Epithelial cell of esophagus (primary cell): ENCODE data around the gene ABHD5.

Source experiments
- DNase-seq: peaks from one replicate; pipeline ENCODE4 v3.0.0; 2010; ENCODE audit warnings: low read depth
- H3K4me3 ChIP-seq: 2 replicates; pipeline ENCODE4 v1.5.1; 2011; ENCODE audit warnings: mild to moderate bottlenecking, low read length, control low read depth
- TF ChIP-seq, protein P1 (sequence below): IDR thresholded peaks from 2 replicates; pipeline ENCODE4 v1.5.1; 2011; ENCODE audit warnings: low read depth, mild to moderate bottlenecking, low read length, control low read depth, inconsistent platforms; ENCODE audit not compliant: insufficient read depth; ENCODE audit errors: missing control alignments

The ABHD5 gene

DNA sequence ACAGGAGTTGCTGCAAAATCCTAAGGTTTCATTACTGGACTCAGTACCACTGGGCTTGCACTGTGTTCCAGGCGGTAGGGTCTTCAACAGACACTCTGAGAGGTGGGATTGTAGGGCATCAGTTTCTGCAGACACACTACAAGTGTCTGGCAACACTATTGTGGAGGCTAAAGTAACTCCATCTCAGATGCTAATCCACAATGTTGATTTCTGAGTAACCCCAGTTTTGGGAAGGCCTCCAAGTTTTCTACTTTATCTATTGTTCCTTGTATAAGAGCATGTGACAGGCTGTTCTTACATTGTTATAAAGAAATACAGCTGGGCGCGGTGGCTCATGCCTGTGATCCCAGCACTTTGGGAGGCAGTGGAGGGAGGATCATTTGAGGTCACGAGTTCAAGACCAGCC, 2.5 kb upstream of the ABHD5 start:
- DNase-seq = no peak
- H3K4me3 ChIP-seq = no peak overlapping the region
- TF ChIP-seq, protein P1, sequence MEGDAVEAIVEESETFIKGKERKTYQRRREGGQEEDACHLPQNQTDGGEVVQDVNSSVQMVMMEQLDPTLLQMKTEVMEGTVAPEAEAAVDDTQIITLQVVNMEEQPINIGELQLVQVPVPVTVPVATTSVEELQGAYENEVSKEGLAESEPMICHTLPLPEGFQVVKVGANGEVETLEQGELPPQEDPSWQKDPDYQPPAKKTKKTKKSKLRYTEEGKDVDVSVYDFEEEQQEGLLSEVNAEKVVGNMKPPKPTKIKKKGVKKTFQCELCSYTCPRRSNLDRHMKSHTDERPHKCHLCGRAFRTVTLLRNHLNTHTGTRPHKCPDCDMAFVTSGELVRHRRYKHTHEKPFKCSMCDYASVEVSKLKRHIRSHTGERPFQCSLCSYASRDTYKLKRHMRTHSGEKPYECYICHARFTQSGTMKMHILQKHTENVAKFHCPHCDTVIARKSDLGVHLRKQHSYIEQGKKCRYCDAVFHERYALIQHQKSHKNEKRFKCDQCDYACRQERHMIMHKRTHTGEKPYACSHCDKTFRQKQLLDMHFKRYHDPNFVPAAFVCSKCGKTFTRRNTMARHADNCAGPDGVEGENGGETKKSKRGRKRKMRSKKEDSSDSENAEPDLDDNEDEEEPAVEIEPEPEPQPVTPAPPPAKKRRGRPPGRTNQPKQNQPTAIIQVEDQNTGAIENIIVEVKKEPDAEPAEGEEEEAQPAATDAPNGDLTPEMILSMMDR = no peak

DNA sequence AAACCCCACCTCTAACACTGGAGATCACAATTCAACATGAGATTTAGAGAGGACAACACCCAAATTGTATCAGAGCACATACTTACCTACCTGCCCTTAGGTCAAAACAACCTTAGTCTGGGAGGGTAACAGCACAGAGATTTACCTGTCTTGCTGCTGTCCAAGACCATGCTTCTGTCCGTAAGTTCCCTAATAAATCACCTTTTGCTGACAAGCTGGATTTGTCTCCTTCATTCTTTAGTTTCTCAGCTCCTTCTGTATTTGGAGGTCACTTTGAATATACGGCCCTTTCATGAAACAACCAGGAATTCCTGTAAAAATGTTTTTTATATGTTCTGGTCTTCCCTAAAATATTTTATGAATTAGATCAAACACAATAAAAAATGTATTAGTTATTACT, 1.6 kb upstream of the ABHD5 start:
- TF ChIP-seq, protein P1 = no peak
- no peak for DNase-seq
- no peak overlapping the region for H3K4me3 ChIP-seq

DNA sequence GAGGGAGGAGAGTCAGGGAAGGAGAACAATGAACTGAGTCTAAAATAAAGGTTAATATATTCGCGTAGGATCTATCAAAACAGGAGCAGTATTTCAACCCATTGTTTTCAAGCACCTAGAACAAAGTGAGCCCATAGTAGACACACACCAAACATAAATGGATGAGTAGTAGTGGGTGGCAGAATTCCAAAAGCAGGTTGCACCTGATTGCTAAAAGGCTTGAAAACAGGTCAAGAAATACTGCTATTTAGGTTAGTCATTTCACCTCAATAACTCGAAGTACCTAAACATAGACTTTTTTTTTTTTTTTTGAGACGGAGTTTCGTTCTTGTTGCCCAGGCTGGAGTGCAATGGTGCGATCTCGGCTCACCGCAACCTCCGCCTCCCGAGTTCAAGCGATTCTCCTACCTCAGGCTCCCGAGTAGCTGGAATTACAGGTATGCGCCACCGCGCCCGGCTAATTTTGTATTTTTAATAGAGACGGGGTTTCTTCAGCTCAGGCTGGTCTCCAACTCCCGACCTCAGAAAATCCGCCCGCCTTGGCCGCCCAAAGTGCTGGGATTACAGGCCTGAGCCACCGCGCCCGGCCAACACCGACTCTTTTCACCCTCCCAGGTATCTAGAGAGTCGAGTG, 855 bp upstream of the ABHD5 start:
- H3K4me3 ChIP-seq = peak overlapping the region; percentile 60
- TF ChIP-seq, protein P1 = no peak
- peak; percentile 63 for DNase-seq

DNA sequence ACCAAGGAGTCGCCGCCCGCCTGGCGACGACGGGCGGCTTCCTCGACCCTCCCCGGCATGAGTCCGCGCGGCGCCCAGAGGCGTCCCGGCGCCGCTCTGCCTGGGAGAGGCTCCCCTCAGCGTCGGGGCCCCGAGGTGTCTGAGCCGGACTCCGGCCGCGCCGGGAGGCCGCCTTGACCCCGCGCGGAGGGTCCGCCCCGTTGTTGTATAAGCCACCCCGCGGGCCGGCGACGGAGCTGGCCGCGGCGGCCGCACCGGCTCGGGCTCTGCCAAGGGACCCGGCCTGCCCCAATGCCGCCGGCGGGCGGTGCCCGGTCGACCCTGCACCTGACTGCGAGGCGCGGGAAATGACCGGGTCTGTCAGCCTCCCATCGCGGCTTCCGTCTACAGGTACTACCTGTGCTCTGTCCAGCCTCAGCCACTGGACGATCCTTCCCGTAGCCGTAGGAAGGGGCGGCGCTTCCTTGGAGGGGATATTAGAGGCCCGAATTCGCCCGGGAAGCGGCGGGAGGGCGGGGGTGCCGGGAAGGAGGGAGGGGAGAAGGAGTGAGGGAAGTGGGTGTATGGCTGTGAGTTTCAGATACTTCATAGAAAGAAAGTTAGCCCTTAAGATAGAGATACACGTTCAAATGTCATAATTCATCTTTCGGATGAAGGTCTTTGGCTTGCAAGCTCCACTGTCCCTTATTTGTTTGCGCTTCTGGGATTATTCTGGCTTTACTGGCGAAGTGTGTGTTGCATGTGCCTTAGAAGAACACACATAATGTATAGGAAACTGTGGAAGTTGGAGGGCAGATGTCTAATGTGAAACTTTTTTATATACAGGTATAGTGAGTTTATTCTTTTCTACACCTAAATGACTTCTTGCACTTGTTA, 620 bp downstream of the ABHD5 start:
- H3K4me3 ChIP-seq = peak overlapping the region; percentile 82
- TF ChIP-seq, protein P1 = no peak
- peak; percentile 76 for DNase-seq

DNA sequence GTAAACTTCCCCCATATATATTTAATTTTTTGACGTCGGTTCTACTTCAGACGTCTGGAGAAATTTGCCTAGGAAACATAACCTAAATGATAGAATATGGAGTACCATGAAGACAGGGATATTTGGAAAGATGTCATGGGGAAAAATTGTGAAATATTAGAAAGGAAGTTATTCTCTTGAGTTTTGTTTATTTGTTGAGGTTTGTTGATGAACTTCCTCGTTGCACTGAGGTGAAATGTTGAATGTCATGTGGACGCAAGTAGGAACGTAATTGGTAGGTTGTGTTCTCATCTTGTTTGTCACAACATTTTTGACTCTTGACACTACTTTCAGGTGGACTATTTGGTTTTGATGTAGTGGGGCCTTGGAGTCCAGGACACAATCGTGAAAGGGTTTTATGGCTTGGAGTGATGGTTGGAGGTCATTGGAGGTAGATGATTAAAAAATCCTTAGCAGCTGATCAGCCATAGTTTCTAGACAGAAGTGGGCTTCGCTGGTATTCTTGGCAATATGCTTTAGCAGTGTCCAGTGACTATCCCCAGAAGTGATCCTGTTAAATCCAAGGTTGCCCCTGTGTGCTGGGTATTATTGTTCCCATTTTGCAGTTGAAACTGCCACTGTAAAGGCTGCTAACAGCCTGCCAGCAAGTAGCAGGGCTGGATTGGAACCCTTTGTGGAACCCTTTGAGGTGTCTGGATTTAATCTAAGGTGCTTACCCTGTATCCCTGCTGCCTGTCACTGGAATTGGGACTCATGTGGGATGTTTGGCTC, 1.5 kb downstream of the ABHD5 start:
- H3K4me3 ChIP-seq = peak overlapping the region; percentile 82
- TF ChIP-seq, protein P1 = no peak

DNA sequence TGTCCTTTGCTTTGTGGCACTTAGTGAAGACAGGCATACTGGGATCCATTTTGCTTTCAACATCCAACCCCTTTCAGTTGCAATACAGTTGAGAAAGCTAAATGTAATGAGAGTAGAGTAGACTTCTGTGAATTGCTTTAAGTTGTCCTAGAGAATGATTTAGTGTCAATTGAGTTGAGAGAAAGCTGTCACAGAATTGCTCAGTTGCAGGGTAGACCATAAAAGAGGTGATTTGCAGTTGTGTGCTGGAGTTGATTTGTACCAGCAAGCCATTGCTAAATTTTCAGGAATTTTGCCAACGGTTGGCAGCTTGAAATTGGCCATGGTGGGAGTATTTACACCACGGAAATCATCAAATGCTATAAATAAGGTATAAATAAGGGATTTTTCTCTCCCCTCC, 2.2 kb downstream of the ABHD5 start:
- TF ChIP-seq, protein P1 = no peak
- DNase-seq = no peak
- H3K4me3 ChIP-seq = peak overlapping the region; percentile 82

More for the DNA sequence above, 1.5 kb downstream of the ABHD5 start:
- peak; percentile 46 for DNase-seq
